NCI-H226 (cell line): ENCODE data around the gene EXOSC3.
"Not testable (repeated sequence)": the region's sequence is repeated elsewhere in the genome, so short reads cannot be mapped to it uniquely, and the experiment has no call there.

ENCODE experiments used
- DNase-seq: peaks from one replicate; pipeline ENCODE4 v3.0.0-alpha.2; 2015

Gene EXOSC3

GRCh38 chr9:37775216-37775919, 9.5 kb downstream of the EXOSC3 start:
- DNase-seq, result no peak

DNA sequence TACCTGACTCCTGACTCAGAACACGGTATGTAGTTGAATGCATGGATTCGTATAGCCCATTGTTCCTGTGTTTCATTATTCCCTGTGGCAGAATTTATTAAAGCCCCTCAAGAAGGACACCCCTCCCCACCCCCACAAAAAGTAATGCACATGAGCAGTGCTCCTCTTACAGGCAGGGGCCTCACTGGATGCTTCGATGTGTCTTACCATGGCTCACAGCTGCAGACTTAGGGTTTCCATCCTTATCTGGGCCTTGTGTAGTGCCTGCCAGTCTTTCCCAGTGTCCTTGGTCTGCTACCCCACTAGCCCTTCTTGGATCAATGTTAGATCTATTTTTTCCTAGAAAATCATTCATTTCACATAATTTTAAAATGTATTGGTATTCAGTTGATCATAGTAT, 14.9 kb downstream of the EXOSC3 start:
- DNase-seq, result no peak

GRCh38 chr9:37769306-37769705, 15.6 kb downstream of the EXOSC3 start:
- DNase-seq, result no peak

- not testable (repeated sequence) for DNase-seq
Observed at GRCh38 chr9:37765263-37765662, 19.6 kb downstream of the EXOSC3 start.

DNA sequence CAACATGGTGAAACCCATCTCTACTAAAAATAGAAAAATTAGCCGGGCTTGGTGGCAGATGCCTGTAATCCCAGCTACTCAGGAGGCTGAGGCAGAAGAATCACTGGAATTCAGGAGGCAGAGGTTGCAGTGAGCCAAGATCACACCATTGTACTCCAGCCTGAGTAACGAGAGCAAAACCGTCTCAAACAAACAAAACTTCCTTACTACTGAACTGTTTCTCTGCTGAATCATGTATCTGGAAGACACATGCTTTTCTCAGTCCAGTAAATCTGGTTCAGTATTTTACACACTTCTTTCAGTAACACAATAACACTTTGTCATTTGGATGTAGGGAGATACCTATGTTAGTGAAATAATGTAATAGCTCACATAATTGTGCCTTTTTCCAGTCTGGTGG, 23.4 kb downstream of the EXOSC3 start:
- no peak for DNase-seq

- no peak for DNase-seq
Observed at GRCh38 chr9:37760416-37761161, 24.3 kb downstream of the EXOSC3 start.

DNA sequence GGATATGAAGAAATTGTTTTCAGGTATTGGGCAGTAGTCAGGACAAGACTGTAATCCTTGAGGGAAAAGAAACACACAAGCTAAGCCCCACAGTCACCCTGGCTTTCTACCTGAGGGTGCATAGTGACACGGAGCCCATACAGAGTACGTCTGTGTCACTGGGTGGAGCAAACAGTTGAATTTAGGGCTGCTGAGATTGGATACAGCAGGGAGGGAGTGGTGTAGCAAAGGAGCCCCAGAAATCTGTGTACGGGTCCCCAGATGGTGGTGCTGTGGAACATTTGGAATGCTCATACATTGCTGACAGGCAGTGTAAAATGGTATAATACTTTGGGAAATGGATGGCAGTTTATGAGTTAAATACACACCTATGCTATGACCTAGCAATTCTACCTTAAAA, 26.1 kb downstream of the EXOSC3 start:
- DNase-seq, result no peak

DNA sequence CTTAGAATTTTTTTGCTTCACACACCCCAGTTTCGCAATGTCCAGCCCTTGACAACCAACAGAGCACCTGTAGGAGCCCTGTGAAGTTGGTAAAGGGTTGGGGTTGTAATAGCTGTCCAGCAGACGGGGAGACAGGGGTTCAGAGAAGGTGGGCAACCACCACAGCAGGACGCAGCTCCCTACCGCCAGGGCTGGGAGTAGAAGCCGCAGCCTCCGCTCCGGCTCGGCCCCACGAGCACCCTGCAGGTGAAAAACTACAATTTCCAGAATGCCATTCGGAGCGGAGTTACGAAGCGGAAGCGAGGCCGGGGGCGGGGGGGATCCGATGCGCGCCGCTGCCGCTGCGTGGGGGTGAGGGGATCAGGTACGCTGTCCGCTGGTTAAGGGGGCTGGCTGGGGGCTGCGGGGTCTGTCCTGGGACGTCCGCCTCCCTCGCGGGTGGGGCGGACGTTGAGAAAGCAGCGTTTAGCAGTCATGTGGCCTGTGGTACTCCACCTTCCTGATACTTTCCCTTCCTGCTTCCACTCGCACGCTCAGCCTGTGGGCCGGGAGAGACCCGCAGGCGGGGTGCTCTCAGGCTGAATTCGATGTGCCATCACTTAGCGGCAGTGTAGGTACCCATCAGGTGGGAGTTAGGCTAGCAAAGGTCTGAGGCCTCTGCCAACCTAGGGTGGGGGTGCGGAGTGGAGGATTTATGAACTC, 31.2 kb downstream of the EXOSC3 start, which contains the start of gene TRMT10B:
TRMT10B (plus strand) TSS at position 317 of the 702 bp plus-strand sequence. CDS start 8,127 bp downstream, outside the sequence.
- DNase-seq, result peak; percentile 24

DNA sequence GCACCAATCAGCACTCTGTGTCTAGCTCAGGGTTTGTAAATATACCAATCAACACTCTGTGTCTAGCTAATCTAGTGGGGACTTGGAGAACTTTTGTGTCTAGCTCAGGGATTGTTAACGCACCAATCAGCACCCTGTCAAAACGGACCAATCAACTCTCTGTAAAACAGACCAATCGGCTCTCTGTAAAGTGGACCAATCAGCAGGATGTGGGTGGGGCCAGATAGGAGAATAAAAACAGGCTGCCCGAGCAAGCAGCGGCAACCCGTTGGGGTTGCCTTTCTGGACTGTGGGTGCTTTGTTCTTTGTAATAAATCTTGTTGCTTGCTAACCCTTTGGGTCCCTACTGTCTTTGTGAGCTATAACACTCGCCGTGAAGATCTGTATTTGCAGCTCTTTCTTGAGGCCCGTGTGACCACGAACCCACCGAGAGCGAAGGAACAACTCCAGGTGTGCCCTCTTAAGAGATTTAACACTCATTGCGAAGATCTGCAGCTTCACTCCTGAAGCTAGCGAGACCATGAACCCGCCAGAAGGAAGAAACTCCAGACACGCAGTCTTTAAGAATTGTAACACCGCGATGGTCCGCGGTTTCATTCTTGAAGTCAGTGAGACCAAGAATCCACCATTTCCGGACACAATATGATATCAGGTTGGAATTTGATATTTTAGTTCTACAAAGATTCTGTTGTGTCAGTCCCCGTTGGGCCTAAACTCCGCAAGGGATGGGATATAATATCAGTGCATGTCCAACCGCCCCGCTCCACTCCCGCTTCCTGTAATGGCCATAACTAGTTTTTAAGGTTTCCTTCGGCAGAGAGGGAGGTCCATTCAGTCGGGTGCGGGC, 32.0 kb downstream of the EXOSC3 start:
- DNase-seq, result no peak

DNA sequence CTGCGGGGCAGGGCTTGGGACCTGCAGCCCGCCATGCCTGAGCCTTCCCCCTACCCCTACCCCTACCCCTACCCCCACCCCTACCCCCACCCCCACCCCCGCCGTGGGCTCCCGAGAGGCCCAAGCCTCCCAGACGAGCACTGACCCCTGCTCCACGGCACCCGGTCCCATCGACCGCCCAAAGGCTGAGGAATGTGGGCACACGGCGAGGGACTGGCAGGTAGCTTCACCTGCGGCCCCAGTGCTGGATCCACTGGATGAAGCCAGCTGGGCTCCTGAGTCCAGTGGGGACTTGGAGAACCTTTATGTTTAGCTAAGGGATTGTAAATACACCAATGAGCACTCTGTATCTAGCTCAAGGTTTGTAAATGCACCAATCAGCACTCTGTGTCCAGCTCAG, 32.8 kb downstream of the EXOSC3 start:
- DNase-seq, result not testable (repeated sequence)

- DNase-seq, result not testable (repeated sequence)
Observed at GRCh38 chr9:37751704-37752103, 33.2 kb downstream of the EXOSC3 start.

DNA sequence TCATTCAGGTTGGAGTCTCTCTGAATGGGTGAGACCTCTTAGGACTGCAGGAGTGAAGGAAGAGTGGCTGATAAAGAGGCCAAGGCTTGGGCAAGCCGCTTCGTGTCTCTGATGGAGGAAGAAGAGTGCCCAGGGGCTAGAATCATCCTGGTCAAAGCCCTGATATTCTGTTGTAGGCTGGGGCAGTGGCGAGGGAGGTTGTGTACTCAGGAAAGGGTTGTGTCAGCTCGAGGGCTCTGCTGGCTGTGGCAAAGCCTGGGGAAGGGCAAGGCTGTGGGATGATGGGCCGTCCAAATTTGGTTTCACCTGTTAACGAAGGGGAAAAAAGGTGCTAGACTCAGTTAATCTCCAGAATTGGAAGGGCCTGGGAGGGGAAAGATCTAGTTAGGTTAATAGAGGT, 33.7 kb downstream of the EXOSC3 start:
- no peak for DNase-seq

DNA sequence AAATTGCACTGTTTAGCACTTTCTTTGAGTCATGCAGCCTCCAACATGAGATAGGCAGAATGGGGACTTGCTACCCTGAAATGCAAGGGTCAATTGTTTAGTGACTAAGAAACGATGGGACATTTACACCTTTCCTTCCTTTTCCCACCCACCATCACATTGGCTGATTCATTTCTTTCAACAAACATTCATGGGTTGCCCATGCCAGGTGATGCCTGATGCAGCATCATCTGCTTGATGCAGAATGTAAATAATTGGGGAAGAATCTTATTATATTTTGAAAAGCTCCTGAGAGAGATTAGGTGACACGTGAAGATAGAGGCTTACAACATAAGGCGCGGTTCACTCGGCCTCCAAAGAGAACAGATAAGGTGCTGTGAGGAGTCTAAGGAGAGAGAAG, 35.7 kb downstream of the EXOSC3 start:
- DNase-seq, result no peak

DNA sequence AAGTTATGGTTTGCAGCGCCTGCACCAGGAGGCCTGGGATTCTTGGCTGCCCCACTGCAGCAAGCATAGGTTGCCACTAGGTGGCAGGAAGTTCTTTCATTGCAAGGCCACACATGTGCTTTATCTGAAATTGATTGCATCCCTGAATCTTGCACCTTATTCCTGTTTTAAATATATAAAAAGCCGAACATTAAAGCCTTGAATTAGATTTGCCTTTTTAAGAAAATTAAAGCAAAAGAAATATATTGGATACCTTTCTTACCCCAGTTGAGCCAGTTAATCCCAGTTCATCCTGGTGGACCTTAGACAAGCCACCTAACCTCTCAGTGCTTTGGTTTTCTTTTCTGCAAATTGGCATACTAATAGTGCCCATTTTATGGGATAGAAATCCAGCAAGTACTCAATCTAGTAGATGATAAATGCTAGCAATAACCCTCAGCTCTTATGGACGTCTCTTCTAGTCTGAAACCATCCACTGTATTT, 37.6 kb downstream of the EXOSC3 start:
- peak; percentile 21 for DNase-seq

DNA sequence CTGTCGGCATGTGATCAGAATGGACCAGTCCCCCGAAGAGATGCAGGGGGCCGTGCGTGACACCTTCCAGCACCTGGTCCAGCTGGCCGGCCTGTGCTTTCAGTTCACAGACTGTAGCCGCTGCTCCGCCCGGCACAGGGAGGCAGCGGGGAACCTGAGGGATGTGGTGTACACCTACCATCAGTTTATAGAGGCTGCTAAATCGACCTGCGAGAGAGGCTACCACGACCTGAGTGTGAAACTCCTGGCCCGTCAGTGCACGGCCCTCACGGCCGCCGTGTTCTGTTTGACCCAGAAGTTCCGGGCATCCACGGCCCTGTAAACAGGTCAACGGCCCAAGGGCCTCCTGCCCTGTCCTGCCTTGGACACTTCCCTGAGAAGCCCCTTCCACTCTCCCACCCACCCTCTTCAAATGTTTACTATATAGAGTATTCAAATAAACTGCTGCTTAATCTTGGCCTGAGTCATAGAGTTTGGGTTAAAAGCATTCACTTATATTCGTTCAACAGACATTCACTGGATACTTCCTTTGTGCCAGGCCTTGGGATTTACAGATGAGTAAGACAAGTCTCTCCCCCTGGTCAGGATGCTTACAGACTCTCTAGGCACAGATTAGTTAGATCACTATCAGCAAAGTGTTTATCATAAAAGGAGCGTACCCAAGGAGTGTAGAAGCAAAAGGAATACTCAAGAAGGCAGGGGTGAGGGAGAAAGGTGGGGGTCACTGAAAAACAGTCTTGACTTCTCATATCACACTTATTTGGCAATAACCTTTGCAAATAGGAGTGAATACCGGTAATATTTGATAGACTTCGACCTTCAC, 38.2 kb downstream of the EXOSC3 start:
- DNase-seq, result no peak

GRCh38 chr9:37745970-37746369, 38.9 kb downstream of the EXOSC3 start:
- no peak for DNase-seq

DNA sequence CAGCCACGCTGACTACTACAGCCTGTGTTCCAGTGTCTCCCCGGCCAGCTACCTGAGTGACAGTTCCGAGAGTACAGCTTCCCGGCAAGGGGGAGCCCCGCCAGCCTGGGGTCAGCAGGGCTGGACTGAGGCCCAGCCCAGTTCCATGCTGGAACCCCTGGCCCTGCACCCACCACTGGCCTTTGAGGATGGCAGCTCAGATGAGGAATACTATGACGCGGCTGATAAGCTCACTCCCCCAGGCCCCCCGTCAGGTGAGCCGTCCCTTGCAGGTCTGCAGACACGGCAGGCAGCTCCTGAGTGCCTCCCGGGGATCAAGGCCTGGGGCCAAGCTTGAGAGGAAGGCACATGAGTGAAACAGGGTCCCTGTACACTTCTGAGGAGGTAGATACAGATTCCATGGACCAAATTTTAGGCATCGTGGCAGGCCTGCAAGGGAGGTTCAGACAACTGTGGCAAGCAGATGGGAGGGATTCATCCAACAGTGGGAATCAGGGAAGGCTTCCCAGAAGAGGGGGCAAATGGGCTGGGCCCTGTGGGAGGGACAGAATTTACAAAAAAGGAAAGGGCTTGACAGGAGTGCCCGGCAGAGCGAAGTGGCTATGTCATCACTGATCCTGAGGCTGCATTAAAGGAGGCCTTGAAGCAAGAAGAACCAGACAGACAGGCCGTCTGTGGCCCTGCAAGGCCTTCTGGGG, 44.1 kb downstream of the EXOSC3 start:
- no peak for DNase-seq

GRCh38 chr9:37740128-37740527, 44.7 kb downstream of the EXOSC3 start:
- no peak for DNase-seq

- DNase-seq, result no peak
Observed at GRCh38 chr9:37739222-37739621, 45.6 kb downstream of the EXOSC3 start.

DNA sequence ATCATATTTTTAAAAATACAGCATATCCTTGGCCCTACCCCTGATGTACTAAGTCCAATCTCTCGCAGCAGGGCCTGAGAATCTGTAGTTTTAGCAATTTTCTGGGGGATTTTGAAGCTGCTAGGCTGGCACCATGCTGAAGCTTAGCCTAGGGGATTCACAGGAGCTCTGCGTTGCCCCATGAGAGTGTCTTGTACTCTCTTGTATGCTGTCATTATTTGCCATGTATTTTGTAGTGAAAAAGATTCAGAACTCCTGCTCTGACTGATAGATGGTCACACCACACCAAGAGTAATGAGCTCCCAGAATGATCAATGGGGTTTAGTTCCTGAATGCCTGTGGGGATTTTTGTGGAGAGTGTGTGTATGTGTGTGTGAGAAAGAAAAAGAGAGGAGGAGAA, 51.9 kb downstream of the EXOSC3 start:
- DNase-seq, result no peak
